DND-41 (cell line): ENCODE data around the gene CTIF.

Experiments used
- EZH2 ChIP-seq: IDR thresholded peaks from 3 replicates; pipeline ENCODE4 v1.6.1; 2012; ENCODE audit warnings: borderline replicate concordance, low read depth, mild to moderate bottlenecking, moderate library complexity, low read length, inconsistent platforms; ENCODE audit not compliant: severe bottlenecking
- TF ChIP-seq, protein P1 (sequence below): IDR thresholded peaks from 2 replicates; pipeline ENCODE4 v1.5.1; 2012; ENCODE audit warnings: borderline replicate concordance, low read length, moderate library complexity, mild to moderate bottlenecking; ENCODE audit not compliant: poor library complexity, severe bottlenecking; ENCODE audit errors: extremely low read depth

DNA sequence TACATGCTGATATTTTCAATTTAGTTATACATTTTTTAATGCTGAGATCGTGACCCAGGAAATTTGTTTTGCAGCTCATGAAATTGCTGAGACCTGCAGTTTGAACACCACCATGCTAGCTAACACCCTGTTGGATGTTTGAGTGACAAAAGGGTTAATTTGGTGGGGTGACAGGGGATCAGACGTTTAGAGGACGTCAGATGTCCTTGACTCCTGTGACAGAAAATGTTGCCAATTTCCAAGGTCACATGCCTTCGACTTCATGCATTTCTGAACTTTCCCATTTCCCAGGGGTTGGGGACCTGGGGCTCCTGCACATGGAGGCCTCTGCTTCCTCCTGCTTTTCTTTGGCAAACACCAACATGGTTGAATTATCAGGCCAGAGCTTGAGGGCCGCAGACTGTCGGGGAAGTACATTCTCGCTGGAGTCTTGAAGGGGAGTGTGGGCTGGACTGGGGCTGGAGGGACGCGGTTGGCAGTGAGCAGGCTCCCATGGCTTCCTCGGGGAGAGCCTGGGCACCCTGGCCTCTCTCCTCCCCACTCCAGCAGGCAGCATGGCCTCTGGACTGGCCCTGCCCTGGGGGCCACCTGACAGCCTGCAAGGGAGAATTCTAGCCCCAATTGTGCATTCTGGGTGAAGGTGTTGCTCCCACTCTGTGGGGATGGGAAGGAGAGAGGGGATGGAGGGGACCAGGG lies 73.1 kb downstream of the CTIF start:
- TF ChIP-seq, protein P1, sequence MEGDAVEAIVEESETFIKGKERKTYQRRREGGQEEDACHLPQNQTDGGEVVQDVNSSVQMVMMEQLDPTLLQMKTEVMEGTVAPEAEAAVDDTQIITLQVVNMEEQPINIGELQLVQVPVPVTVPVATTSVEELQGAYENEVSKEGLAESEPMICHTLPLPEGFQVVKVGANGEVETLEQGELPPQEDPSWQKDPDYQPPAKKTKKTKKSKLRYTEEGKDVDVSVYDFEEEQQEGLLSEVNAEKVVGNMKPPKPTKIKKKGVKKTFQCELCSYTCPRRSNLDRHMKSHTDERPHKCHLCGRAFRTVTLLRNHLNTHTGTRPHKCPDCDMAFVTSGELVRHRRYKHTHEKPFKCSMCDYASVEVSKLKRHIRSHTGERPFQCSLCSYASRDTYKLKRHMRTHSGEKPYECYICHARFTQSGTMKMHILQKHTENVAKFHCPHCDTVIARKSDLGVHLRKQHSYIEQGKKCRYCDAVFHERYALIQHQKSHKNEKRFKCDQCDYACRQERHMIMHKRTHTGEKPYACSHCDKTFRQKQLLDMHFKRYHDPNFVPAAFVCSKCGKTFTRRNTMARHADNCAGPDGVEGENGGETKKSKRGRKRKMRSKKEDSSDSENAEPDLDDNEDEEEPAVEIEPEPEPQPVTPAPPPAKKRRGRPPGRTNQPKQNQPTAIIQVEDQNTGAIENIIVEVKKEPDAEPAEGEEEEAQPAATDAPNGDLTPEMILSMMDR: no peak
- TF ChIP-seq EZH2: no peak
